Adrenal gland (tissue), 5 donors: ENCODE results near the gene CREB5.

ENCODE experiments used
- POLR2A ChIP-seq, 2 donors: fragments of 450-650 bp; IDR thresholded peaks; one replicate each; pipeline ENCODE4 v1.6.1; 2017; ENCODE audit warnings: antibody characterized with exemption in 2 of 2, mild to moderate bottlenecking in 2 of 2, moderate library complexity in 1 of 2
- TF ChIP-seq, protein P1 (sequence below), 6 experiments: fragments of 450-650 bp in 4 of 6; fragments of 200-600 bp in 2 of 6; sonication (generic) in 1 of 6; IDR thresholded peaks; 1 replicate in 5 of 6; 2 replicates in 1 of 6; pipeline versions ENCODE4 v1.5.1 to v1.8.0; 2016 to 2021; ENCODE audit warnings: antibody characterized with exemption in 6 of 6, mild to moderate bottlenecking in 2 of 6, moderate library complexity in 1 of 6
- donor health status: DM: no; HTN: no; CAD: no.

DNA sequence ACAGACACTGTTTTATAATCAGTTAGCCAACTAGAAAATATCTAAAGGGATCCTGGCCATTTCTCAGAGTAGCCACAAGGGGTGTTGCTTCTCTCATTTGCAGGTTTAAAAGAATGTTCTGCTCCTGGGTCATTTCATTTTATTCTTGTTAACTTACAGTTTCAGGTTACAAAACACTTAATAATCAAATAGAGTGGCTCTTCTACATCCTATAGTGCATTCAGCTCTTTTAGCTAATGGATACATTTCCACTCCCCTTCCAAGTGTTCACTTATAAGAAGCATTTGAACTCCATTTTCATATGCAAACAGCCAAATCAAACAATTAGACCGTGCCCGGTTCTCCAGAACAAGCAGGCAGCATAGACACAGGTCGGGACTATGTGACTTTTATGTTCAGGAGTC lies 428.3 kb downstream of the CREB5 start:
- TF ChIP-seq, protein P1, sequence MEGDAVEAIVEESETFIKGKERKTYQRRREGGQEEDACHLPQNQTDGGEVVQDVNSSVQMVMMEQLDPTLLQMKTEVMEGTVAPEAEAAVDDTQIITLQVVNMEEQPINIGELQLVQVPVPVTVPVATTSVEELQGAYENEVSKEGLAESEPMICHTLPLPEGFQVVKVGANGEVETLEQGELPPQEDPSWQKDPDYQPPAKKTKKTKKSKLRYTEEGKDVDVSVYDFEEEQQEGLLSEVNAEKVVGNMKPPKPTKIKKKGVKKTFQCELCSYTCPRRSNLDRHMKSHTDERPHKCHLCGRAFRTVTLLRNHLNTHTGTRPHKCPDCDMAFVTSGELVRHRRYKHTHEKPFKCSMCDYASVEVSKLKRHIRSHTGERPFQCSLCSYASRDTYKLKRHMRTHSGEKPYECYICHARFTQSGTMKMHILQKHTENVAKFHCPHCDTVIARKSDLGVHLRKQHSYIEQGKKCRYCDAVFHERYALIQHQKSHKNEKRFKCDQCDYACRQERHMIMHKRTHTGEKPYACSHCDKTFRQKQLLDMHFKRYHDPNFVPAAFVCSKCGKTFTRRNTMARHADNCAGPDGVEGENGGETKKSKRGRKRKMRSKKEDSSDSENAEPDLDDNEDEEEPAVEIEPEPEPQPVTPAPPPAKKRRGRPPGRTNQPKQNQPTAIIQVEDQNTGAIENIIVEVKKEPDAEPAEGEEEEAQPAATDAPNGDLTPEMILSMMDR (IDR thresholded peaks at IDR 0.05), result peak in 4 of 6 experiments; percentile 8 to 37 (median 24)
- no peak for TF ChIP-seq POLR2A (IDR thresholded peaks at IDR 0.05)
